ENCODE measurements around the gene OSBPL9.

Gene OSBPL9

DNA sequence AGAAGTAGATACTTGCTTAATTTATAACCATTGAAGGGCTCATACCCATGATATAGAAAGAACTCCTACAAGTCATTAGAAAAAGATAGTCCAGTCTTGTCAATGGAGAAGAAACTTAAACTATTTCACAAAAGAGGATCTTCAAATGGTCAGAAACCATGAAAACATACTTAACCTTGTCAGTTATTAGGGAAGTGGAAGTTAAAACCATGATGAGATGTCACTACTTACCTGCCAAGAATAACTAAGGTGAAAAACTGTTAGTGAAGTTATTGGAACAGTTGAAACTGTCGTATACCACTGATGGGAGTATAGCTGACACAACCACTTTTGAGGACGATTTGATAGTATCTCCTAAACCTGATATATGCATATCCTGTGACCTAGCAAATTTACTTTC is 46.8 kb downstream of the OSBPL9 start:
- no peaks in the 10 kb centered on the region for H3K36me3 ChIP-seq (ENCODE audit: control insufficient read depth, insufficient read depth, low read length)
- no peak overlapping the region for H3K4me3 ChIP-seq (replicated peaks; ENCODE audit: low read depth, low read length)
- no peak for DNase-seq (ENCODE audit: extremely low read depth, insufficient read length)
- H3K27me3 ChIP-seq (replicated peaks; ENCODE audit: control insufficient read depth, insufficient read depth, low read length): no peaks in the 10 kb centered on the region
- TF ChIP-seq, protein P1, sequence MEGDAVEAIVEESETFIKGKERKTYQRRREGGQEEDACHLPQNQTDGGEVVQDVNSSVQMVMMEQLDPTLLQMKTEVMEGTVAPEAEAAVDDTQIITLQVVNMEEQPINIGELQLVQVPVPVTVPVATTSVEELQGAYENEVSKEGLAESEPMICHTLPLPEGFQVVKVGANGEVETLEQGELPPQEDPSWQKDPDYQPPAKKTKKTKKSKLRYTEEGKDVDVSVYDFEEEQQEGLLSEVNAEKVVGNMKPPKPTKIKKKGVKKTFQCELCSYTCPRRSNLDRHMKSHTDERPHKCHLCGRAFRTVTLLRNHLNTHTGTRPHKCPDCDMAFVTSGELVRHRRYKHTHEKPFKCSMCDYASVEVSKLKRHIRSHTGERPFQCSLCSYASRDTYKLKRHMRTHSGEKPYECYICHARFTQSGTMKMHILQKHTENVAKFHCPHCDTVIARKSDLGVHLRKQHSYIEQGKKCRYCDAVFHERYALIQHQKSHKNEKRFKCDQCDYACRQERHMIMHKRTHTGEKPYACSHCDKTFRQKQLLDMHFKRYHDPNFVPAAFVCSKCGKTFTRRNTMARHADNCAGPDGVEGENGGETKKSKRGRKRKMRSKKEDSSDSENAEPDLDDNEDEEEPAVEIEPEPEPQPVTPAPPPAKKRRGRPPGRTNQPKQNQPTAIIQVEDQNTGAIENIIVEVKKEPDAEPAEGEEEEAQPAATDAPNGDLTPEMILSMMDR (IDR thresholded peaks at IDR 0.05; ENCODE audit: insufficient read depth, low read length, poor library complexity, severe bottlenecking): no peak

- Histone ChIP-seq H3K4me3 (replicated peaks; ENCODE audit: low read depth, low read length) (no peak overlapping the region), H3K27me3 (replicated peaks; ENCODE audit: control insufficient read depth, insufficient read depth, low read length) (no peaks in the 10 kb centered on the region), H3K36me3 (ENCODE audit: control insufficient read depth, insufficient read depth, low read length) (no peaks in the 10 kb centered on the region)
- TF ChIP-seq, protein P1 (IDR thresholded peaks at IDR 0.05; ENCODE audit: insufficient read depth, low read length, poor library complexity, severe bottlenecking): no peak
- no peak for DNase-seq (ENCODE audit: extremely low read depth, insufficient read length)
Measured at GRCh38 chr1:51664421-51665240, 47.7 kb downstream of the OSBPL9 start.

DNA sequence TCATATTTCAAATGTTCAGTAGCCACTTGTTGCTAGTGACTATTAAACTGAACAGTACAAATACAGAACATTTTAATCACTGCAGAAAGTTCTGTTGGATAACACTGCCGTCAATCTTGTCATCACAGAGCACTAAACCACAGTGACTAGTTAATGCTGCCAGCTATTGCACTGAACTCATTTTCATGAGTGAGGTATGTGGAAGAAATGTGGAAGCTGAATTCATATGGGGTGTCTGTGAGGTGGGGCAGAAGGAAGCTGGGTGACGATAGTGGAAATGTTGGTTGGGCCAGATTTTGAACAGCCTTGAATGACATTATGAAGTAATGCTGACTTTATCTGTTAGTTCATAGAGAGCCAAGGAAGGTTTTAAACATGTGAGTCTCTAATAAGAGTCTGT is 49.6 kb downstream of the OSBPL9 start:
- H3K36me3 ChIP-seq (ENCODE audit: control insufficient read depth, insufficient read depth, low read length): no peaks in the 10 kb centered on the region
- TF ChIP-seq, protein P1 (IDR thresholded peaks at IDR 0.05; ENCODE audit: insufficient read depth, low read length, poor library complexity, severe bottlenecking): no peak
- H3K27me3 ChIP-seq (replicated peaks; ENCODE audit: control insufficient read depth, insufficient read depth, low read length): no peaks in the 10 kb centered on the region
- DNase-seq (ENCODE audit: extremely low read depth, insufficient read length): no peak
- no peak overlapping the region for H3K4me3 ChIP-seq (replicated peaks; ENCODE audit: low read depth, low read length)

DNA sequence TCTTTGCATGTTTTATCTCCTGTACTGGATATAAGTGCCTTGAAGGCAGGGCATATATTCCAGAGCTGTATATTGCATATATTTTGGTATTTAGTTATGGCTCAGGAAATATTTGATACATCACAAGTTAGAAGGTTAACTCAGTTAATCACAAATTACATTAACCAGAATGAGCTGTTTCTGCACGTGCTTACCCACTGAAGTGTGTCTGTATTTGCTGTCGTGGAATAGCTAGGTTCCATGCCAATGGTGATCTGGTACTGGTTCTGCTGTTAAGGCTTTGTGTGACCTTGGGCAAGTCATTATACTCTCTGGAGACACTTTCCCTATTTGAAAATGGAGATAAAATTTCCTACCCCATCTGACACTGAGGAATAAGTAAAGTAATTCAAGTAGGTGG is 50.7 kb downstream of the OSBPL9 start:
- Histone ChIP-seq H3K36me3 (ENCODE audit: control insufficient read depth, insufficient read depth, low read length) (no peaks in the 10 kb centered on the region), H3K4me3 (replicated peaks; ENCODE audit: low read depth, low read length) (no peak overlapping the region), H3K27me3 (replicated peaks; ENCODE audit: control insufficient read depth, insufficient read depth, low read length) (no peaks in the 10 kb centered on the region)
- no peak for DNase-seq (ENCODE audit: extremely low read depth, insufficient read length)
- TF ChIP-seq, protein P1 (IDR thresholded peaks at IDR 0.05; ENCODE audit: insufficient read depth, low read length, poor library complexity, severe bottlenecking): no peak

DNA sequence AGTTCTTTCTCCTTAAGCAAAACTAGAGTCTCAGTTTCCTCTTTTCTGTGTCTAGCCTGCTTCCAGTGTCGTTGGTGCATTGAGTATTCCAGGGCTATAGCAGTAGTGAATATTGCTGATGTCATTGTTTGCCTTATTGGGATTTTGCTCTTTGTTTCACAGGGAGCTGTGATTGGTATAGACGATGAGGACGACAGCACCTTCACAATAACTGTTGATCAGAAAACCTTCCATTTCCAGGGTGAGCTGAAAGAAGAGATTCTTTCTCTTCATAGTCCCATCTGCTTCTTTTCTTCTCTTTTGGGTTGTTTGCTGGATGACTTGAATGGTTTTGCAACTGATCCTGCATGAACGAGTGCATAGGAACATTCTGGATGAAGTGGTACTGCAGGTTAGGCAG is 52.4 kb downstream of the OSBPL9 start:
- Histone ChIP-seq H3K36me3 (ENCODE audit: control insufficient read depth, insufficient read depth, low read length) (no peaks in the 10 kb centered on the region), H3K27me3 (replicated peaks; ENCODE audit: control insufficient read depth, insufficient read depth, low read length) (no peaks in the 10 kb centered on the region), H3K4me3 (replicated peaks; ENCODE audit: low read depth, low read length) (no peak overlapping the region)
- TF ChIP-seq, protein P1 (IDR thresholded peaks at IDR 0.05; ENCODE audit: insufficient read depth, low read length, poor library complexity, severe bottlenecking): no peak
- DNase-seq (ENCODE audit: extremely low read depth, insufficient read length): no peak
